ENCODE results near the gene TMPRSS7.

Gene TMPRSS7

DNA sequence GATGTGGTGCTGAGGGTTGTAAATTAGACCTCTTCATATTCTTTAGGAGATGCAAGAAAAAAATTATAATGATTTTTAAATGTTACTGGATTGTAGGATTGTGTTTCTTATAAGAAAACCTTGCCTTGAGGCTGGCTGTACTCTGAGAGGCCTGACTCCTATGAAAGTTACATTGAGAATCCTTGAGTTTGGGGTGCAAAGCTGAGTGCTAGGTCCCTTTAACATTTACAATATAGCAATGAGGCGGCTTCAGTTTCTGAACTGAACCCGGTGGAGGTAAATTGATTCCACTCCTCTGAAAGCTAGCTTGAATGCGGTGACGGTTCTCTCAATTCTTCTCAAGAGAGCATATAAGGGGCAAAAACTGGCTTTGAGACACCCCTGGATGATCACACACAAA, at the start of gene TMPRSS7:
Gene TMPRSS7, plus strand, starts transcription at position 301 of the 400 bp plus-strand sequence. CDS start 110 bp downstream, outside the sequence.
- DNase-seq (ENCODE audit: low read depth in 1 of 2, low spot score in 1 of 2) = no peak

DNA sequence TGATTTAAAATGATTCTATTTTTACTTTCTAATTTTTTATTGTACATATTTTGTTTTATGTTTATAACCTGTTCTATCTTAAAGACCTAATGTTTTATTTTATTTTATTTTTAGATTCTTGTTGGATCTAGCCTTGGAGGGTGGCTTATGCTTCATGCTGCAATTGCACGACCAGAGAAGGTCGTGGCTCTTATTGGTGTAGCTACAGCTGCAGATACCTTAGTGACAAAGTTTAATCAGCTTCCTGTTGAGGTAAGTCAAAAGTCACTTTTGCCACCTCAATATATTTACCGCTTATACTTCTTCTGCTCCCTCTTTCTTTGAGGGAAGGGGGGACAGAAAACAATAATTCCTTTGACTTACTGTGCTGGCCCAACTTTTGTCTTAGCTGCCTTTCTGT, 47.7 kb upstream of the TMPRSS7 start:
- no peak for DNase-seq (ENCODE audit: low read depth in 1 of 2, low spot score in 1 of 2)

DNA sequence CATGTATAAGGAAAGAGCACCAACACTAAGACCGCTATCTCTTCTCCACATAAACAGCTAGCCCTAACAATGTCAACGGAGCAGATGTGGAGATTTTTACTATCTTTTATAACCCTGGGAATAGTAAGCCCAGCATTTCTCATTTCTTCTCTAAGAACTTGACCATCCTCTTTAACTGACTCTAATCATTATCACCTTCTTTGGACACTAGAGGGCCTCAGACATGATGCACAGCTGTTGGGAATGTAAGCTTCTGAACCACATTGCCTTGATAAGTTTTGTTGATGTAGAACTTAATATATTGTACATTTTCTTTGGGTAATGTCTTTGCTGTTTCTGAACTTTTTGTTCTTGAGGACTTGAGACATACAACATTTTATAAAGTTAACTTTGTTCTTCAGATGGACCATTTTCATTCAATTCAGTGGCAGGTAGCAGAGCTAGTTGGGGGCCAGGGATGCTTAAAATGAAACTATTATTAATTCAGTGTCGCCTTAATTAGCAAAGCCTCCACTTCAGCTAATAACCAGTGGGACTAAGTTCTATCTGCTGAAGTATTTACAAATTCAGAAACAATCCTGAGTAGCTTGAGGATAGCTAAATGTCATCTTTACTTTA, 45.4 kb upstream of the TMPRSS7 start:
- no peak for DNase-seq (ENCODE audit: low read depth in 1 of 2, low spot score in 1 of 2)

DNA sequence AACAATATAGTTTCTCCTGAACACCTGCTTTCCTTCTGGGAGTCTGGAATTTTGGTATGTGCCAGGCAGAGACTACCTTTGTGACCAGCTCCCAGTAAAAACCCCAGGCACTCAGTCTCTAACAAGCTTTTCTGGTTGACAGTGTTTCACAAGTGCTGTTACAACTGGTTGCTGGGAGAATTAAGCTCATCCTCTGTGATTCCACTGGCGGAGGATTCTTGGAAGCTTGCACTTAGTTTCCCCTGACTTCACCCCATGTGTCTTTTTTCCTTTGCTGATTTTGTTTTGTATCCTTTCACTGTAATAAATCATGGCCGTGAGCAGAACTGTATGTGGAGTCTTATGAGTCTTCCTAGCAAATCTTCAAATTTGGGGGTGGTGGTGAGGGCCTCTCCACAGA, 41.5 kb upstream of the TMPRSS7 start:
- no peak for DNase-seq (ENCODE audit: low read depth in 1 of 2, low spot score in 1 of 2)

DNA sequence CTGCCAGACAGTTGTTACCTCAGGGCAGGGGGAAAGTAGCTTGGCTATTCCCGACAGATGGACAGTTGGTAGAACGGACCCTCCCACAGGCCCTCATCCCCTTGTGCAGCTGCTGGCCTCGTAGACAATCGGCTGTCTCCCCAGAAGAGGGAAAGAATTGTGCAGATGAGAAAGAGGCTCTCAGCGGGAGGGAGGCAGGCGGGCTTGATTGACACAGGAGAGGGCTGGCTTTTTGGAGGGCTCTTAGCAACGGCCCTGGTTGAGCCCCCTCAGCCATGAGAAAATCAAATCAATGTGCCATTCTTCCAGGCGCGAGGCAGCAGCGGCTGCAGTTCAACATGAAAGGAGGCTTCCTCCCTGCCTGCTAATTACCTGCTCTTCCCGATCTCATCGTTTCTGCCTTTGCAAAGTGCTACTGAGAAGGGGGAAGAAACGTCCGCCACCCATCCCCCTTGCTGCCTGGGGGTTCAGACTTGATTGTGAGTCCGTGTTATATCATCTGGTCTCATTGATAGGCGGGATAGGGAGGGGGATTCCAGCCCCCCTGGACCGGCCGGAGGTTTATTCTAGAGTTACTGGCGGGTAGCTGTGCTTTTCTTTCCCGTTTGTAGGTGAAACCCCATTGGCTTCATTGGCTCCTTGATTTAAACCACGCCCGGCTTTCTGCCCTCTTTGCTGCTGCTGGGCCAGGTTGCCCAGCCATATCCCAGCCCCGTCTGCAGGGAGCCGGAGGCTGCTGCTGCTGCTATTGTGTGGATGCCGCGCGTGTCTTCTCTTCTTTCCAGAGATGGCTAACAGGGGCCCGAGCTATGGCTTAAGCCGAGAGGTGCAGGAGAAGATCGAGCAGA, 35.7 kb upstream of the TMPRSS7 start, which contains the start of gene TAGLN3:
Gene TAGLN3, plus strand, starts transcription at position 287 of the 848 bp plus-strand sequence. Its CDS starts 501 bp downstream, at position 788.
- DNase-seq (ENCODE audit: low read depth in 1 of 2, low spot score in 1 of 2) = no peak

- DNase-seq (ENCODE audit: low read depth in 1 of 2, low spot score in 1 of 2) = no peak
Measured at GRCh38 chr3:111999484-112000324, 34.8 kb upstream of the TMPRSS7 start.

DNA sequence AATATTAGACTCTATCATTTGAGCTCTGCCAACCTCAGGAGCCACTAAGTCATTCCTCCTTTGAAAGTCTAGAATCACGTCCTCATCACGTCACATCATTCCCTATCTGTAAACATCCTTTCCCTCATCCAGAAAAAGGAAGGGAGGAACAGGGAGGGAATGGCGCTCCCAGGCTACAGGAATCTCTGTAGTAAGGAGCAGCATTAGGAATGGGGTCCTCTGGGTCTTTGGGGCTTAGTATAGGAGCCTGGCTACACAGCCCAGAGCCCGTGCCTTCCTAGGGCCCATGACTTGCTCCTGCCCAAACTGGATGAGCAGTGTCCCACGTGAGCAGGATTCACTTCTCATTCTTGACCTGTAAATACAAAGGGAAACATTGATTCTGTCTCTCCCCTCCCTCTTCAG, 34.2 kb upstream of the TMPRSS7 start:
- DNase-seq (ENCODE audit: low read depth in 1 of 2, low spot score in 1 of 2) = no peak

DNA sequence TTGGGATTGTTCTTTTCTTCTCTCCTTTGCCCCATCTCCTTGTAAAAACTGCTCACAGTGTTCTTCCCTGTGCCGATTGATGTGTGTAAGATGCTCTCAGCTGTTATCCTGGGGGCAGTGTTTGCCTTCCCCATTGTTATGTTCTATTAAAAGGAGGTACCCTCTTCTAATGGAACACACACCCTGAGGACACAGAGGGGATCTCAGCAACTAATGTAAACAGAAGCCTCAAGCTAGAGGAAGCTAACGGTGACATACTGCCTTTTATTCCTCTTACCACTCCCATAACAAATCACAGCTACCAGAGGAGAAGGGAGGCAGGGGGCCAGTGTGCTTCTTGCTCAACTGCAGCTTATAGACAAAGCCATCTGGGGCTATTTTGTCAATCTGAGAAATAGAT, 33.6 kb upstream of the TMPRSS7 start:
- DNase-seq (ENCODE audit: low read depth in 1 of 2, low spot score in 1 of 2) = no peak

- DNase-seq (ENCODE audit: low read depth in 1 of 2, low spot score in 1 of 2) = no peak
Measured at GRCh38 chr3:112001526-112001925, 33.0 kb upstream of the TMPRSS7 start.

- peak in 1 of 2 donors; percentile 23 for DNase-seq (ENCODE audit: low read depth in 1 of 2, low spot score in 1 of 2)
Measured at GRCh38 chr3:112002096-112002971, 32.2 kb upstream of the TMPRSS7 start.

DNA sequence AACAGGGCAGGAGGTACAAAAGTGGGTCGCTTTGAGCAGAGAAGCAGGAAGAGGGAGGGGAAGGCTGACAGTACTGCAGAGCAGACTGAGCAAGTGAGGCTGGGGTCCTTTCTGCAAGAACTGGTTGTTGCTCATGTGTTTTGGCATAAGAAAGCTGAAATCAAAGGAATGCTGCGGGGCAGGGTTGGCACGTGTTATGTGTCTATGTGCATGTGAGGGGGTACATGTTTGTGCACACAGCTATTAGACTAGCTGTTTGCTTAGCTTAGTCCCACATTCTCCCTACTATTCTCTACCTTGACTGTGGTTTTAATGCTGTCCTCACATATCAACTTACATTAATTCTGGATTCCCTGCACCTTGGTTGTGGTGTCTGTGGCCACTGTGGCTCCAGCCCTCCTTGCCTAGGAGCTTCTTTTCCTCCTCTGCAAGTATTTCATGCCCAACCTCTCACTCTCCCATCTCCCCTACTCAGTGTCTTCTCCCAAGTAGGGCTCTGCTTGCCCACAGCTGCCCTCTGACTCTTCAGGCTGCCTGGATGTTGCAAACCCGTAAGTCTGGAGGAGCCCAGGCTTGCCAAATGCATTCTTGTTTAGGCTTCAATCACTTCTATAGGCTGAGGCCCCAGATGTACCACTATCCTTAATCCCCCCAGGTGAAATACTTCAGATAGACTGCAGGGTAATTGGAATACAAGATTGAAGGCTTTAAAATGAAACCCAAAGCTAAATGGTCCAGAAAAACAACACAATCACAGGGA, 31.0 kb upstream of the TMPRSS7 start:
- DNase-seq (ENCODE audit: low read depth in 1 of 2, low spot score in 1 of 2) = no peak

GRCh38 chr3:112004187-112004586, 30.3 kb upstream of the TMPRSS7 start:
- no peak for DNase-seq (ENCODE audit: low read depth in 1 of 2, low spot score in 1 of 2)

GRCh38 chr3:112004669-112005068, 29.9 kb upstream of the TMPRSS7 start:
- no peak for DNase-seq (ENCODE audit: low read depth in 1 of 2, low spot score in 1 of 2)

DNA sequence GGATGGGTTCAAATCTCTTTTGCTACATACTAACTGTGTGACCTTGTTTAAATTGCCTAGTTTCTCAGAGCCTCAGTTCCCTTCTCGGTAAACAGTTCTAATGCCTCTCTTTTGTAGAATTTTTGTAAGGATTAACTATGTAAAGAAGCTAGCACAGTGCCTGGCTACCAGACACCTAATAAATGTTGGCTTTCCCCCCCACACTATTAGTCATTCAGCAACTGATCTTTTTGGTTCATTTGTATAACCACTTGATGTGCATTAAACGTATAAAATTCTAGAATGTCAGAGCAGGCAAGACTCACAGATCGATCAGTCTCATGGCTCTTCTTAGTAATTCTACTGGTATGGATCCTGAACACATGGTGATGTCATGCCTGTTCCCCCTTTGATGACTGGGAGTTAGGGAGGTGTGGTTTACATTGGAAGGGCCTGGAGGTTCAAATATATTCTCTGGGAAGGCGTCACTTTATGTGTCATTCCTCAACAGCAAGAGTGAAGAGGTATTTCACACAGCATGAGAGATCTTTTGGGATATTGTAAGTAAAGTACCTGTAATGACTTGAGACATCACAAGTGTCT, 29.4 kb upstream of the TMPRSS7 start:
- DNase-seq (ENCODE audit: low read depth in 1 of 2, low spot score in 1 of 2) = no peak

DNA sequence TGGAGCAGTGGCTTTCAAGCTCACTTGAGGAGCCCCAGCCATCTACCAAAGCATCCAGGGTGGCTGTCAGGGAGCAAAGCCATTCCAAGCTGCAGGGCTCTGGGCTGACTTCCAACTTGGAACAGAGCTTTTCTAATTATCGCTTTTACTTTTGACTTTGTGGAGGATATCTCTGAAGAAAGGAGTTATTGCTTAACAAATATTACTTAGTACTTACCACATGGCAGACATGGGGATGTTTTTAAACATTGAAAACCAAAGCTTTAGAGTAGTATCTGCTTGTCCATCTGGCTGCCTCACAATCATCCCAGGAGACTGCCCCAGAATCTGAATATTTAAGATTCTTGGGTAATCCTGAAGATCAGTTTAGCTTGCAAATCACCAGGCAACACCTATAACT, 26.9 kb upstream of the TMPRSS7 start:
- no peak for DNase-seq (ENCODE audit: low read depth in 1 of 2, low spot score in 1 of 2)

- DNase-seq (ENCODE audit: low read depth in 1 of 2, low spot score in 1 of 2) = no peak
Measured at GRCh38 chr3:112009670-112010069, 24.9 kb upstream of the TMPRSS7 start.

DNA sequence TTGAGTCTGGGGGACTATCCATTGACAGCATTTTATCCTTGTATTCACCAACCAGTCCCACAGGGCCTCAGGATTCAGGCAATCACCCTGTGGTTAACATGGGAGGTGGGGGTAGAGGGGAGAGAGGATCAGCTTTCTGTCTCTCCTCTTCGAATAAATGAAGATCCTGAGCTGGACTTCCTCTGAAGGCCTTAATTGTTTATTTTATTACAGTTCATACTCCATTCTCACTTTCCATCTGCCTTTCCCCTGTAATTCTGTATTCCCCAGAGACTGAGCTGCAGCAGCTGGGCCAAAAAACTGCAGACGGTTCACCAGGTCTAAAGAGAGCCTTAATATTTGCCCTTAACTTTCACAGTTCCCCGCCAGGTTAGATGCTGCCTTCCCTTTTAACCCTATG, 23.9 kb upstream of the TMPRSS7 start:
- DNase-seq (ENCODE audit: low read depth in 1 of 2, low spot score in 1 of 2) = no peak

GRCh38 chr3:112011376-112011940, 23.1 kb upstream of the TMPRSS7 start:
- no peak for DNase-seq (ENCODE audit: low read depth in 1 of 2, low spot score in 1 of 2)

All from activated T-helper 1 cell treated with anti-CD3 and anti-CD28 coated beads, Interleukin-2, amount 50 U/mL, for 16 hours (primary cell).